ENCODE data around the gene EDEM1.

EDEM1 gene

DNA sequence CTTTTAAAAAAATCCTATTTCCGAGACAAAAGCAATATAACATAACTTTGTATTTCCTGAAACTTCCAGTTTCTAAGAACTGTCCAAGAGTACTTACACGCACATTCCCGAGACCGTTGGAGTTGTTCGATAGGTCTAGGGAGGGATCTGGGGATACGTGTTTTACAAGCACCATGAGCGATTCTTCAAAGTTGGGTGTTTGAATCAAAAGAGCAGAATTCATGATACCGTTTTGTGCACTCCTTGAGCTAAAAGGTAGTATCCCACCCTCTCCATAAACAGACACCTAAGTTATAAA is 700 bp upstream of the EDEM1 start:
- peak overlapping the region; percentile 98 for H3K4me3 Mint-ChIP-seq
- H3K36me3 Mint-ChIP-seq (ENCODE audit: low read depth) = peaks cover 34% of the 10 kb centered on the region
- H3K27ac Mint-ChIP-seq = peak overlapping the region; percentile 97
- H3K9me3 Mint-ChIP-seq = no peaks in the 10 kb centered on the region
- peaks cover 35% of the 10 kb centered on the region for H3K4me1 Mint-ChIP-seq (ENCODE audit: low read depth)
- no peaks in the 10 kb centered on the region for H3K27me3 Mint-ChIP-seq (ENCODE audit: low read depth)

- H3K27ac Mint-ChIP-seq = peak overlapping the region; percentile 97
- H3K4me1 Mint-ChIP-seq (ENCODE audit: low read depth) = peaks cover 40% of the 10 kb centered on the region
- H3K36me3 Mint-ChIP-seq (ENCODE audit: low read depth) = peaks cover 40% of the 10 kb centered on the region
- H3K9me3 Mint-ChIP-seq = no peaks in the 10 kb centered on the region
- H3K4me3 Mint-ChIP-seq = peak overlapping the region; percentile 98
- H3K27me3 Mint-ChIP-seq (ENCODE audit: low read depth) = no peaks in the 10 kb centered on the region
Observed at GRCh38 chr3:5187920-5188418, 462 bp downstream of the EDEM1 start.

DNA sequence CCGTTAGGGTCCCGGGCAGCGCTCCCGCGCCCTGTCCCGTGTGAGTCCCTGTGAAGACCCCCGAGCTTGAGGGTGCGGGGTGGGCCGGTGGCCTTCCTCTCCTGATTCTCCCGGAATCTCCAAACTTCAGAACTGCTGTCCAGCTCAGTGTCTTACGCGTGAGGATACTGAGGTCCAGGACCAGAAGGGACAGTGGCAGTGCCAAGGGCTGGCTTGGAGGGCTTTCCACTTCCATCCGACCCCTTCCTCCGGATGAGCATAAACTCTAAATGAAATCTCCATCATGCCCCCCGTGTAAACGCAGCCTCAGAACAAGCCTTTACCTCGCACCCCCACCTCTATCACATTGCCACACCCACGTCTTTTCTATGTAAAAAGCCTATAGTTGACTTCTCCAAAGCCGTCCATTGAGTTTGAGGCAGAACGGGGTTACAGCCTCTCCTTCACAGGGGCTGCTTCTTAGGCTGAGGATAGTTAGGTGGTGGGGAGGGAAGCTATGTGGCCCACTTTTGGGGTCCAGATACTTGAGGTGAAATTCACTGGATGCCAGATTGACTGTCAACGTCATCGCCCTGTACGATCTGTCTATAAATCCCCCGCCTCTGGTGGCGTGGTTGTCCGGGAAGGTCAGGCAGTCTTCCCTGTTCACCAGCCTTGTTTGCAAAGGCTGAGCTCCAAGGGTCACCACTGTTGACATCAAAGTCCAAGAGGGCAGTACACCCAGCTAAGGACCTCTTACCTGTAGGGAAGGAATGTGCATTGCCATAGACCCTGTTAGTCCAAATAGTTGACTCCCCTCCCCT is 1.1 kb downstream of the EDEM1 start:
- H3K9me3 Mint-ChIP-seq = no peaks in the 10 kb centered on the region
- H3K27me3 Mint-ChIP-seq (ENCODE audit: low read depth) = no peaks in the 10 kb centered on the region
- peak overlapping the region; percentile 90 for H3K4me3 Mint-ChIP-seq
- peak overlapping the region; percentile 97 for H3K27ac Mint-ChIP-seq
- H3K4me1 Mint-ChIP-seq (ENCODE audit: low read depth) = peaks cover 43% of the 10 kb centered on the region
- H3K36me3 Mint-ChIP-seq (ENCODE audit: low read depth) = peaks cover 42% of the 10 kb centered on the region

GRCh38 chr3:5190147-5190791 is 2.8 kb downstream of the EDEM1 start:
- H3K4me1 Mint-ChIP-seq (ENCODE audit: low read depth) = peaks cover 55% of the 10 kb centered on the region
- no peaks in the 10 kb centered on the region for H3K9me3 Mint-ChIP-seq
- peaks cover 50% of the 10 kb centered on the region for H3K36me3 Mint-ChIP-seq (ENCODE audit: low read depth)
- no peaks in the 10 kb centered on the region for H3K27me3 Mint-ChIP-seq (ENCODE audit: low read depth)
- peak overlapping the region; percentile 97 for H3K27ac Mint-ChIP-seq
- peak overlapping the region; percentile 90 for H3K4me3 Mint-ChIP-seq

- peaks cover 59% of the 10 kb centered on the region for H3K36me3 Mint-ChIP-seq (ENCODE audit: low read depth)
- H3K4me1 Mint-ChIP-seq (ENCODE audit: low read depth) = peaks cover 60% of the 10 kb centered on the region
- H3K9me3 Mint-ChIP-seq = no peaks in the 10 kb centered on the region
- H3K27ac Mint-ChIP-seq = peak overlapping the region; percentile 82
- peak overlapping the region; percentile 70 for H3K4me3 Mint-ChIP-seq
- H3K27me3 Mint-ChIP-seq (ENCODE audit: low read depth) = no peaks in the 10 kb centered on the region
Observed at GRCh38 chr3:5191555-5192304, 4.2 kb downstream of the EDEM1 start.

DNA sequence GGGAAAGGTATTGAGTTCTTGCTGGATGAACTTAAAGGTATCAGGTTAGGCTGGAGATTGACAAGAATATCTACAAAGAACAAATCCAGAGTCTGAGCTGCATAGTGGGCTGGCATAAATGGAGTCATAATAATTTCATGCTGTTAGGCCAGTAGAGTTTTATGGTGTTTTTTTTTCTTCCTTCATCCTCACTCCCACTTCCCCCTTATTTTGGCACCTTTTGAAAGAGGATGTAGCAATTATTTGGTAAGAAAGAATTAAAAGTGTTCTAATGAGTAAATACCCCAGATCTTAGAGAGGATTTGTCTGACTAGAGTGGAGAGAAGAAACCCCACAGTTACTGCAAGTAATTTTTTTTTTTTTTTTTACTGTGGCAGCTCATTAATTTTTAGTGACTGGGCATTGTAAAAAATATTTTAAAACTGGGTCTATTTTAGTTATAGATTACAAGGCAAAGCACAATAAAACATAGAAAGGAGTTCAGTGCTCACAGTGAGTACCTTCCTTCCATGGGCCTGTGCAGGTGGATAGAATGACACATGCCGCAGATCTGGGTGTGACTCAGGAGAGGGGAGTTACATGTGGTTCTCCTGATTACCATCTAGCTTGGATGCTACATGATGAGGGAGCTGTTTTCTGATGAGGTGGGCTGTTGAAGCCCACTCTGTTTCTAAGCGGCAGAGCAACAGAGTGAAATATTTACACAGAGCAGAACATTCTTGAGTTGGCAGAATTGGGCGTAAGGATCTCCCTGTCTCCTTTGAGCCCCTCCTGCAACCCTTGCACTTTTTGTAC is 5.3 kb downstream of the EDEM1 start:
- H3K9me3 Mint-ChIP-seq = no peaks in the 10 kb centered on the region
- peak overlapping the region; percentile 70 for H3K4me3 Mint-ChIP-seq
- H3K4me1 Mint-ChIP-seq (ENCODE audit: low read depth) = peaks cover 70% of the 10 kb centered on the region
- peaks cover 69% of the 10 kb centered on the region for H3K36me3 Mint-ChIP-seq (ENCODE audit: low read depth)
- no peaks in the 10 kb centered on the region for H3K27me3 Mint-ChIP-seq (ENCODE audit: low read depth)
- peak overlapping the region; percentile 82 for H3K27ac Mint-ChIP-seq

DNA sequence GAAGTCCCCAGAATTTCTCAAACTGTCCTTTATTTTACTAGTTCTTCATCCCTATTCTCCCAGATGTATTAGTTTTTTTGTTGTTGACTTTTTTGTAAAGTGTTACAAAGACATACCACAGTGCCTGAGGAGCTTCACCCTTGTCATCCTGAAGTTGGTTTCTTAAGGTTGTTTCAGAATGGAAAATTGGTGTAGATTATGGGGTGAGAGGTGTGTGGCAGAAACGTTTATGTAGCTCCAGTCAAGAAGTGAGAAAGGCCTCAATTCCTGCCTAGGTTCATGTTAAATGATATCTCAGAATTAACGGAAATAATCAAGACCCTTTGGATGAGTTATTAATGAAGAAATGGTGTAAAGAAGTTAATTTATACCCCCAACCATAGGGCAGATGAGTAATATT is 6.8 kb downstream of the EDEM1 start:
- H3K27ac Mint-ChIP-seq = peak overlapping the region; percentile 97
- peaks cover 79% of the 10 kb centered on the region for H3K4me1 Mint-ChIP-seq (ENCODE audit: low read depth)
- H3K27me3 Mint-ChIP-seq (ENCODE audit: low read depth) = no peaks in the 10 kb centered on the region
- H3K36me3 Mint-ChIP-seq (ENCODE audit: low read depth) = peaks cover 69% of the 10 kb centered on the region
- peak overlapping the region; percentile 52 for H3K4me3 Mint-ChIP-seq
- H3K9me3 Mint-ChIP-seq = no peaks in the 10 kb centered on the region

DNA sequence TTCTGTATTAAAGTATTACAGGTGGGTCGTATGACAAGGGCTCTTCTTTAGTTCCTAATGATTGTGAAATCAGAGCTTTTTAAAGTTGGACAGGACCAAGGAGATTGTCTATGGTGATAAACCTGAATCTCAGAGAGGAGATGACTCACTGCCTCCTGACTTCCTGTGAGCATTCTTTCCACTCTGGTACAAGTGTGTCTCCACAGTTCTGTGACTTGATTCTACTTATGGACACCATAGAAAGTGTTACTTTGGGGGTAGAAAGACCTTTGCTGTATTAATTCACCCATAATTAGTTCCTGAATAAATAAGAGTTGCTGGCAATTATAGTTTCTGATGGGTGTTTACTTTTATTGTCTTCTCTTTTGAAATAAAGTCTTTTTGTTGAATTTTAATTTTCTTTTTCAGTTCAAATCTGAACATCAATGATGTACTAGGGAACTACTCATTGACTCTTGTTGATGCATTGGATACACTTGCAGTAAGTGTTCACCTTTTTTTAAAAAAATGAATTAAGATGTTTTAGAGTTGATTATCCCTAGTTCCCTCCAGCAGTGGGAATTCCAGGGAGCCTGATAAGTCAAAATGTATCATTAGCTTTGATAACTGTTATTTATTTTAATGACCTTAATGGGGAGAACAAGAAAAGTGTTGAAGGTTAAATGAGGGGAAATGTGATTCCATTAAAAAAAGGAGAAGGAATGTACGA is 7.4 kb downstream of the EDEM1 start:
- Mint-ChIP-seq H3K27ac (peak overlapping the region; percentile 97), H3K4me1 (ENCODE audit: low read depth) (peaks cover 82% of the 10 kb centered on the region), H3K4me3 (peak overlapping the region; percentile 52), H3K9me3 (no peaks in the 10 kb centered on the region), H3K36me3 (ENCODE audit: low read depth) (peaks cover 65% of the 10 kb centered on the region), H3K27me3 (ENCODE audit: low read depth) (no peaks in the 10 kb centered on the region)

GRCh38 chr3:5195605-5196004 is 8.1 kb downstream of the EDEM1 start:
- H3K27me3 Mint-ChIP-seq (ENCODE audit: low read depth) = no peaks in the 10 kb centered on the region
- H3K27ac Mint-ChIP-seq = peak overlapping the region; percentile 97
- no peaks in the 10 kb centered on the region for H3K9me3 Mint-ChIP-seq
- H3K4me3 Mint-ChIP-seq = peak overlapping the region; percentile 52
- H3K4me1 Mint-ChIP-seq (ENCODE audit: low read depth) = peaks cover 84% of the 10 kb centered on the region
- H3K36me3 Mint-ChIP-seq (ENCODE audit: low read depth) = peaks cover 65% of the 10 kb centered on the region

DNA sequence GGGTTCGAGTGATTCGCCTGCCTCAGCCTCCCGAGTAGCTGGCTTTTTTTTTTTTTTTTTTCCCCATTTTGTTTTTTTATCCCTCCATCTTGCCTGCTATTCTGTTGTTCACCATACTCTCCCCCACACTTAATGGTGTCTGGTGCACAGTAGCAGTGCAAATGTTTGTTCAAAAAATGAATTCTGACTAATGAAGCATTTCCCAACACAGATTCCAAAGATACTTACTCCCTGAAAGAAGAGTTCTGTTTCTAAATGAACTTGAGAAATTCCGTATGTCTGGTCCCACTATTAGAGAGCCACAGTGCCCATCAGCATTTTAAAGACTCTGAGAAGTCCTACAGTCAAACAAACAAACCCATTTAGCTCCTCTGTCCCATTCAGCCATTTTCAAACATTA is 9.5 kb downstream of the EDEM1 start:
- Mint-ChIP-seq H3K36me3 (ENCODE audit: low read depth) (peaks cover 68% of the 10 kb centered on the region), H3K4me1 (ENCODE audit: low read depth) (peaks cover 81% of the 10 kb centered on the region)

GRCh38 chr3:5197470-5198312 is 10.2 kb downstream of the EDEM1 start:
- Mint-ChIP-seq H3K4me3 (peak overlapping the region; percentile 78), H3K27me3 (ENCODE audit: low read depth) (no peaks in the 10 kb centered on the region), H3K36me3 (ENCODE audit: low read depth) (peaks cover 69% of the 10 kb centered on the region), H3K4me1 (ENCODE audit: low read depth) (peaks cover 76% of the 10 kb centered on the region), H3K9me3 (no peaks in the 10 kb centered on the region), H3K27ac (peak overlapping the region; percentile 97)

More for the DNA sequence above, 9.5 kb downstream of the EDEM1 start:
- H3K9me3 Mint-ChIP-seq = no peaks in the 10 kb centered on the region
- peak overlapping the region; percentile 78 for H3K4me3 Mint-ChIP-seq
- no peaks in the 10 kb centered on the region for H3K27me3 Mint-ChIP-seq (ENCODE audit: low read depth)
- peak overlapping the region; percentile 97 for H3K27ac Mint-ChIP-seq

DNA sequence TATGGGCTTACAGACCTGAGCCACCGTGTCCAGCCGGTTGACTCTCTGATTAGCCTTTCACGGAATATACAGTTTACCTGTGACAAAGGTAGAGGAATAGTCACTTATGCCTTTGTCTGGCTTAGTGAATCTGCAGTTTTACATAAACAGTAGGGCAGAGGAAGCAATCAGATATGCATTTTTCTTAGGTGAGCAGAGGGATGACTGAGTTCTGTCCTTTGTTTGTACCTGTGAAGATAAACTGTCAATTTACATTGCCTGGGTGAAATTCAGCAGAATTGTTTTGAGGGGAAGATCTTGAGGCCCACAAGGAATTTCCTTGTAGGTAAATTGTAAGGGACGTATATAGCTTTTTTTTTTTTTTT is 10.8 kb downstream of the EDEM1 start:
- no peaks in the 10 kb centered on the region for H3K9me3 Mint-ChIP-seq
- H3K4me3 Mint-ChIP-seq = peak overlapping the region; percentile 68
- H3K4me1 Mint-ChIP-seq (ENCODE audit: low read depth) = peaks cover 74% of the 10 kb centered on the region
- no peaks in the 10 kb centered on the region for H3K27me3 Mint-ChIP-seq (ENCODE audit: low read depth)
- H3K36me3 Mint-ChIP-seq (ENCODE audit: low read depth) = peaks cover 71% of the 10 kb centered on the region
- H3K27ac Mint-ChIP-seq = peak overlapping the region; percentile 97

Data from T-helper 1 cell treated with Interleukin-12 subunit alpha and Interleukin-12 subunit beta and Interleukin-4 antibody, amounts not matched to agents 30 μg/mL and 1 μg/mL, for 36 hours (primary cell).